IPS-15b (cell line): ENCODE measurements around the gene CARD16.

ENCODE experiments used
- H3K27me3 ChIP-seq: one replicate; pipeline ENCODE4 v1.6.1; 2013; ENCODE audit warnings: low read length; ENCODE audit not compliant: control insufficient read depth, insufficient read depth
- H3K36me3 ChIP-seq: one replicate; pipeline ENCODE4 v1.6.1; 2013; ENCODE audit warnings: low read length; ENCODE audit not compliant: control insufficient read depth, insufficient read depth
- H3K4me1 ChIP-seq: one replicate; pipeline ENCODE4 v1.6.1; 2013; ENCODE audit warnings: mild to moderate bottlenecking, low read length; ENCODE audit not compliant: control insufficient read depth, insufficient read depth
- H3K4me3 ChIP-seq: one replicate; pipeline ENCODE4 v1.5.1; 2013; ENCODE audit warnings: low read depth, low read length
- H3K9ac ChIP-seq: one replicate; pipeline ENCODE4 v1.6.1; 2013; ENCODE audit warnings: low read depth, mild to moderate bottlenecking, low read length
- H3K9me3 ChIP-seq: one replicate; pipeline ENCODE4 v1.6.1; 2013; ENCODE audit warnings: mild to moderate bottlenecking, low read length; ENCODE audit not compliant: control insufficient read depth, insufficient read depth

Gene CARD16

DNA sequence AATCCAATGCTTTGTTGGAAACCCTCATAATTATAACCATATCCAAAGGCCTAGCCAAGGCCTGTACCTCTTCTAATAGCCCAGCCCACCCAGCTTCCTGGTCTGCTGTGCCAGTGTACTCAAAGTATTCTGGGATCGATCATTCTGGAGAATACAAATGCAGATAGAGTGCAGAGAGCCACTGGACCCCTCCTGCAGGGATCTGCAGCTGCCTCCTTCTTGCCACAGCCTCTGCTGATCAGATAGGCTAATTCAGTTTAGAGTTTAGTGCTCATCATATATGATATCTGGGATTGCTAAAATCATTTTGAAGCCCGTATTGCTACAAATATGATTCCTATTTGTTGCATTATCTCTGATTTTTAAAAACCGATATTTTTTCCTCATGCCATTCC is 39.7 kb downstream of the CARD16 start:
- H3K9me3 ChIP-seq: no peaks in the 10 kb centered on the region
- no peak overlapping the region for H3K4me3 ChIP-seq
- H3K4me1 ChIP-seq: no peaks in the 10 kb centered on the region
- no peak overlapping the region for H3K9ac ChIP-seq
- no peaks in the 10 kb centered on the region for H3K27me3 ChIP-seq
- no peaks in the 10 kb centered on the region for H3K36me3 ChIP-seq

DNA sequence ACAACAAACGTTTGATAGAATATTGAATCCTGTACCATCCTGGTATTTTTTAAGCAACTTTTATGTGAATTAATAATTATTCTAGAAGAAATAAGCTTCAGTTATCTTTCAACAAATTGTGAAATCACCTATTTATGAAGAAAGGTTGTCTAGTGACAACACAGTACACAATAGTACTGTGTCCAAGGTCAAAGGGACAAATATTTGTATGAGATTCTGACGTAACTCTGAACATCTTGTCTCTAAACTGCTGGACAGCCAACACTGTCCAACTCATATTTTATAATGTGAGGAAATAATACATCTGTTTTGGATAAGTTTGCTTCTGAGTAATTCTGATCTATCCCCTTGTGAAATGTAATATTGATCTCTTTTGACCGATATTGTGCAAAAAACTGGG is 41.1 kb downstream of the CARD16 start:
- H3K27me3 ChIP-seq: no peaks in the 10 kb centered on the region
- no peaks in the 10 kb centered on the region for H3K36me3 ChIP-seq
- no peak overlapping the region for H3K9ac ChIP-seq

DNA sequence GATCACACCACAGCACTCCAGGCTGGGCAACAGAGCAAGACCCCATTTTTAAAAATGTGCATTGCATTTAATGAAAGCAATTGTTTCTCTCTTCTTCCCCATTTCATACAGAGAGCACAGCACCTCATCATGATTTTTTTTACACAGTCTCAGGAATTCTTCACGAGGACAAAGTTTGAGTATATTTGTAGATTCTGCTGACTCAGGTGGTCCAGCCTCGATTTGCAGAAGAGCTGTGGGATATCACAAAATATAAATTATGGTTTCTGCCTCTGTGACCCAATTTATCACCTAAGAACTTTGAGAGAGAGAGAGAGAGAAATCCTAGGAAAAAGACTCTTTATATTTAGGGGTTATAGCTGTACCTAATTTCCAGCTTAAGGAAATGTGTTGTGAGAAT is 42.0 kb downstream of the CARD16 start:
- Histone ChIP-seq H3K4me3 (no peak overlapping the region), H3K36me3 (no peaks in the 10 kb centered on the region), H3K9ac (no peak overlapping the region), H3K27me3 (no peaks in the 10 kb centered on the region), H3K9me3 (no peaks in the 10 kb centered on the region), H3K4me1 (no peaks in the 10 kb centered on the region)

More for the DNA sequence above, 41.1 kb downstream of the CARD16 start:
- H3K4me3 ChIP-seq: no peak overlapping the region
- H3K9me3 ChIP-seq: no peaks in the 10 kb centered on the region
- H3K4me1 ChIP-seq: no peaks in the 10 kb centered on the region

DNA sequence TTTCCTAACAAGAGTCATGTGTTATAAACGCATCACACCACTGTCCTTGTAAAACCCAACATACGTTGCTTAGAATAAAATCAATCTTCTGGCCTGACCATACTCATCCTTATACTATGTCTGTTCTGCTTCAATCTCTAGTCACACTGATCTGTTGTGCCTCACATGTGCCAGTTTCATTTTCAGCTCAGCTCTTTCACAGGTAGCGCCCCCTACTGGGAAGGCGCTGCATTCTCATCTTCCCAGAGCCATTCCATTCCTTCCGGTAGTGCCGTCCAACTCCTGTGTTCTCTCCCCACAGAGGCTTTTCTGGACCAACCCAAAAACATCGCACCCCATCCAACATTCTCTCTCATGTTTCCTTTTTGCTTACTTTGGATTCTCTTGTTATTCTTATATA is 44.3 kb downstream of the CARD16 start:
- Histone ChIP-seq H3K9me3 (no peaks in the 10 kb centered on the region), H3K36me3 (no peaks in the 10 kb centered on the region), H3K27me3 (no peaks in the 10 kb centered on the region), H3K4me3 (no peak overlapping the region), H3K9ac (no peak overlapping the region), H3K4me1 (no peaks in the 10 kb centered on the region)

DNA sequence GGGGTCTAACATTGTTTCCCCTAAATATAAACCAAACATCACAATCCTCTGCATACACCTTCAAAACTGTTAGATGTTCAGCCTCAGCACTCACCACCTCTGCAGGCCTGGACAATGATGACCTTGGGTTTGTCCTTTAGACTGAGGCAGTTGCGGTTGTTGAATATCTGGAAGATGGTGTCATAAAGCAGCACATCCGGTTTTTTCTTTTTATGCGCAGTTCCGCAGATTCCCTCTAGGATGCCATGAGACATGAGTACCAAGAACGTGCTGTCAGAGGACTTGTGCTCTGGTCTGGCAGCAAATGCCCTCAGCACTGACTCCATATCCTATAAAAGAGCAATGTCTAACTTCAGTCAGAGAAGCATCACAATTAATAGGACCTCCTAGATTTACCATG is 45.0 kb downstream of the CARD16 start:
- Histone ChIP-seq H3K9me3 (no peaks in the 10 kb centered on the region), H3K9ac (no peak overlapping the region), H3K4me1 (no peaks in the 10 kb centered on the region), H3K27me3 (no peaks in the 10 kb centered on the region), H3K36me3 (no peaks in the 10 kb centered on the region), H3K4me3 (no peak overlapping the region)

DNA sequence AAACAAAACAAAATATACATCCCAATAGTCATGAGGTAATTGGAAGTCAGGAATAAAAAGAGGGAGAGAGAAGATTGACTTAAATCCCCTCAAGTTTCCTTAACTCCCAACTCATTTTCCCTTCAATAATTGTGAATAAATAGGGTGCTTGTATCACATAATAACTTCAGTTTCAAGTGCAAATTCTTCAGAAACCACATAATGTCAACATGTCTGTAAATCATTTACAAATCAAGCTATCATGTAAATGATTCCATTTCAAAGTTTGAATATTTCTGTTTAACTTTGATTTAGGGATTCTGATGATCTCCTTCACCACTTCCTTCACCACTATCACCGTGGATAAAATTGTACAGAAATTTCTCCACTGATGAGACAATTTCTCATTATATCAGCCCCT is 45.4 kb downstream of the CARD16 start:
- H3K9me3 ChIP-seq: no peaks in the 10 kb centered on the region
- H3K27me3 ChIP-seq: no peaks in the 10 kb centered on the region
- no peaks in the 10 kb centered on the region for H3K36me3 ChIP-seq
- H3K9ac ChIP-seq: no peak overlapping the region
- H3K4me3 ChIP-seq: no peak overlapping the region
- no peaks in the 10 kb centered on the region for H3K4me1 ChIP-seq

DNA sequence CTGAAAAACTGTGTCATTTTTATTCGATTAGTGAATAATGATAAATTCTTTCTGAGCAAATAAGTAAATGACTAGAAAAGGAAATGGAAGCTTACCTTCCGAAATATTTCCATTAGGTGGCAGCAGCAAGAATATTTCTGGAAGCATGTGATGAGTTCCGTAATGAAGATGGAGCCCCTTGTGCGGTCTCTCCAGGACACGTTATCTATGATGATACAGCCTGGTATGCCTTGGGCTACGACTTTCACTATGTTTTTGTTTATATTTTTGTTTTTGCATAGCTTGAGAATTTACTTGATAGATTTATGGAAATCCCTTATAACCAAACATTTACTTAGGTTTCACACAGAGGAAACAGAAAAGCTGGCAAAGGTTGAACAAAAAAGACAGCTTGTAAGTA is 47.8 kb downstream of the CARD16 start:
- Histone ChIP-seq H3K27me3 (no peaks in the 10 kb centered on the region), H3K36me3 (no peaks in the 10 kb centered on the region), H3K4me1 (no peaks in the 10 kb centered on the region), H3K9me3 (no peaks in the 10 kb centered on the region), H3K9ac (no peak overlapping the region), H3K4me3 (no peak overlapping the region)

DNA sequence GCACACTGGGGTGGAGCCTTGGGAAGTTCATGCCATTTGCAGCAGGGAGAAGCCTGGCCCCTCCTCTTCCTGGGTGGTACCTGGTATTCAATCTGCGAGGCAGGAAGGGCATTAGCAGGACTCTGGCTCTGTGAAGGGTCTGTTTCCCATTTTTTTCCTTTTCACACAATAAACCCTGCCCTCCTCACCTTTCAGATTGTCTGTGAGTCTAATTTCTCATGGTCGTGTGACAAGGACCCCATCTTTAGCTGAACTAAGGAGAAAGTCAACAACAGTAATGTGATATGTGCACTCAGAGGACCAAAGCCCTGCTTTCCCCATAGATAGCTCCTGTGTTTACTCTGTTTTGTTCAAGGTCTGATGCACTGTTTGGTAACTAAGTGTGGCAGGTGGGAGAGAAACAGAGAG is 50.1 kb downstream of the CARD16 start:
- Histone ChIP-seq H3K4me1 (no peaks in the 10 kb centered on the region), H3K27me3 (no peaks in the 10 kb centered on the region), H3K4me3 (no peak overlapping the region), H3K9ac (no peak overlapping the region), H3K36me3 (no peaks in the 10 kb centered on the region), H3K9me3 (no peaks in the 10 kb centered on the region)

DNA sequence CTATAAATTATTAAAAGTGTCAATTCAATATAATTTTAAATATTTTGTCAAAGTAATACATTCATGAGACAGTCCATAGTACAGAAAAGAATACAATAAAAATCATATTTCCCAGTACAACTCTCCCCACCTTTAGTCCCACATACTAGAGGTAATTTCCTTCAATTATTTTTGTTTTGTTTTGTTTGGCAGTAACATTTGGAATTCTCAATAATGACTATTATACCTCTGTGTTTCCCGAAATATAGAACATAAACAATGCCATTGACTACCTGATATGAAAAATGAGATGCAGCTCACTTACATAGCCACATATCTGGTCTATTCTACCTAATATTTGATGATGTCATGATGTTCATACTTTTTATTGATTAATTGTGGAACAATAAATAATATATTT is 52.4 kb downstream of the CARD16 start:
- no peaks in the 10 kb centered on the region for H3K9me3 ChIP-seq
- no peaks in the 10 kb centered on the region for H3K27me3 ChIP-seq
- no peak overlapping the region for H3K9ac ChIP-seq
- no peak overlapping the region for H3K4me3 ChIP-seq
- no peaks in the 10 kb centered on the region for H3K4me1 ChIP-seq
- no peaks in the 10 kb centered on the region for H3K36me3 ChIP-seq

DNA sequence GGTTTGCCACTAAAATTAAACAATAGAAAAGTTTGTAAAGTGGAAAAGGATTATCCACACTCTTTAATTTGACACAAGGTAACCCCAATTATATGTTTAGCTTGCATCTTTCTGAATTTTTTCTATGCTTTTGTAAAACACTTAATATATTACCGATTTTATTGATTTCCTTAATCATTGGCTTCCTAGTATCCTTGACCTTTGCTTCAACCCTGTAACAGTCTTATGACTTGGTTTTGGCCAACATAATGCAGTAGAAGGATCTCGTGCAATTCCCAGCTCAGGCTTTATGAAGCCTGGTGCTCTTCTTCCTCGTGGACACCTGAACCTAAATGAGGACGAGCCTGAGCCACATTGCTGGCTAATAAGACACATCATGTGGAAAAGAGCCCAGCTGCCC is 53.1 kb downstream of the CARD16 start:
- H3K9me3 ChIP-seq: no peaks in the 10 kb centered on the region
- no peaks in the 10 kb centered on the region for H3K4me1 ChIP-seq
- no peaks in the 10 kb centered on the region for H3K36me3 ChIP-seq
- no peaks in the 10 kb centered on the region for H3K27me3 ChIP-seq
- H3K9ac ChIP-seq: no peak overlapping the region
- H3K4me3 ChIP-seq: no peak overlapping the region
